Osteoblast (primary cell): Measurements from ENCODE around the gene CHN2. TPM values are rescaled to one million over a fixed set of nuclear protein-coding genes. Genes with fewer than 3 reads are reported as not detected.
"Not testable (repeated sequence)": the region's sequence is repeated elsewhere in the genome, so short reads cannot be mapped to it uniquely, and the experiment has no call there.

Experiments
- DNase-seq: peaks from one replicate; pipeline ENCODE4 v3.0.0; 2011; ENCODE audit warnings: low spot score, mixed read lengths; ENCODE audit not compliant: insufficient read length; ENCODE audit errors: missing footprints
- H2AFZ ChIP-seq: 2 replicates; pipeline ENCODE4 v1.6.0; 2011; ENCODE audit warnings: mild to moderate bottlenecking, low read length
- H3K27ac ChIP-seq: 2 replicates; pipeline ENCODE4 v1.5.1; 2011; ENCODE audit warnings: mild to moderate bottlenecking, low read depth, low read length, moderate library complexity
- H3K27me3 ChIP-seq: 2 replicates; pipeline ENCODE4 v1.6.0; 2012; ENCODE audit warnings: mild to moderate bottlenecking, control low read depth, inconsistent platforms, low read length, moderate library complexity; ENCODE audit not compliant: insufficient read depth
- H3K36me3 ChIP-seq: 2 replicates; pipeline ENCODE4 v1.5.1; 2011; ENCODE audit warnings: mild to moderate bottlenecking, low read length, control low read depth, moderate library complexity; ENCODE audit not compliant: insufficient read depth
- H3K4me1 ChIP-seq: 2 replicates; pipeline ENCODE4 v1.5.1; 2011; ENCODE audit warnings: mild to moderate bottlenecking, low read length, control low read depth, moderate library complexity; ENCODE audit not compliant: insufficient read depth
- H3K4me2 ChIP-seq: 2 replicates; pipeline ENCODE4 v1.6.0; 2011; ENCODE audit warnings: mild to moderate bottlenecking, low read length; ENCODE audit not compliant: insufficient read depth
- H3K4me3 ChIP-seq: fragments of 200-600 bp; sonication (generic); 3 replicates; pipeline ENCODE4 v1.5.1; 2012; ENCODE audit warnings: mild to moderate bottlenecking, low read length, inconsistent platforms; ENCODE audit not compliant: insufficient read depth
- H3K79me2 ChIP-seq: 2 replicates; pipeline ENCODE4 v1.6.0; 2012; ENCODE audit warnings: mild to moderate bottlenecking, low read length, control low read depth, inconsistent platforms; ENCODE audit not compliant: insufficient read depth
- H3K9me3 ChIP-seq: 2 replicates; pipeline ENCODE4 v1.5.1; 2011; ENCODE audit warnings: low read depth, low read length, control low read depth
- H4K20me1 ChIP-seq: 2 replicates; pipeline ENCODE4 v1.6.0; 2012; ENCODE audit warnings: mild to moderate bottlenecking, low read length, control low read depth; ENCODE audit not compliant: insufficient read depth
- CTCF ChIP-seq: IDR thresholded peaks from 2 replicates; pipeline ENCODE4 v1.5.1; 2011; ENCODE audit warnings: mild to moderate bottlenecking, low read depth, low read length, moderate library complexity; ENCODE audit errors: extremely low read depth
- total RNA-seq: library from RNA; depleted of rRNA; stranded (reverse); fragments of >200 nt; gene quantifications from 2 replicates; pipeline ENCODE4 v1.2.3, GENCODE V29; 2012

The CHN2 gene
- total RNA-seq, 1 donor: under 0.01 TPM

DNA sequence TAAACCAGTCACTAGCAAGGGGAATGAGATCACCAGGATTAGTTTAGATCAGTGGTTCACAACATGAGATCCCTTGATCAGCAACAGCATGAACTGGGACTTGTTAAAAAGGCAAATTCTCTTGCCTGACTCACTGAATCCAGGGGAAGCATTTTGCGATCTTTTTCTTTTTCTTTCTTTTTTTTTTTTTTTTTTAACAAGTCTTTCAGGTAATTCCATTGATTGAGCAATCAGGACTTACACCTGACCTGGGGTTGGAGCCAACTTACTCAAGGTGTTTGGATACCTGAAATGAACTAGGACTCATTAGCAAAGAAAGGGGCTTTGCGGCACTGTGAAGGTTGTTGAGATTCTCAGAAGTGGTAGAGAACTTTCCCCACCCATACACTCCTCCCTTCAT is 321.9 kb downstream of the CHN2 start:
- Histone ChIP-seq H3K27me3 (no peaks in the 10 kb centered on the region), H4K20me1 (no peaks in the 10 kb centered on the region)
- no peak for TF ChIP-seq CTCF

GRCh38 chr7:29518616-29519015 is 324.0 kb downstream of the CHN2 start:
- Histone ChIP-seq H3K4me1 (no peaks in the 10 kb centered on the region), H3K4me2 (no peak overlapping the region), H3K27ac (no peak overlapping the region), H3K36me3 (no peaks in the 10 kb centered on the region), H3K79me2 (no peaks in the 10 kb centered on the region), H2AFZ (no peak overlapping the region), H3K9me3 (no peaks in the 10 kb centered on the region), H4K20me1 (no peaks in the 10 kb centered on the region), H3K27me3 (no peaks in the 10 kb centered on the region), H3K4me3 (no peak overlapping the region)
- no peak for TF ChIP-seq CTCF
- no peak for DNase-seq

More for the DNA sequence above, 321.9 kb downstream of the CHN2 start:
- no peak for DNase-seq
- H3K4me2 ChIP-seq: no peak overlapping the region
- no peak overlapping the region for H3K27ac ChIP-seq
- no peaks in the 10 kb centered on the region for H3K9me3 ChIP-seq
- no peaks in the 10 kb centered on the region for H3K36me3 ChIP-seq
- no peaks in the 10 kb centered on the region for H3K79me2 ChIP-seq
- H3K4me1 ChIP-seq: no peaks in the 10 kb centered on the region
- H3K4me3 ChIP-seq: no peak overlapping the region
- H2AFZ ChIP-seq: no peak overlapping the region

DNA sequence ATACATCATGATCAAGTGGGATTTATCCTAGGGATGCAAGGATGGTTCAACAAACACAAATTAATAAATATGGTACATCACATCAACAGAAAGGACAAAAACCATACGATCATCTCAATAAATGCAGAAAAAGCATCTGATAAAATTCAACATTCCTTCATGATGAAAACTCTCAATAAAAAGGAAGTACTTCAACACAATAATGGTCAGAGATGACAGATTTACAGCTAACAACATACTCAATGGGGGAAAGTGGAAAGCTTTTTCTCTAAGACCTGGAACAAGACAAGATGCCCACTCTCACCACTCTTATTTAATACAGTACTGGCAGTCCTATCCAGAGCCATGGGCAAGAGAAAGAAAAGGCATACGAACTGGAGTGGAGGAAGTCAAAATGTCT is 329.2 kb downstream of the CHN2 start:
- H3K4me3 ChIP-seq: no peak overlapping the region
- no peaks in the 10 kb centered on the region for H3K9me3 ChIP-seq
- H3K4me2 ChIP-seq: no peak overlapping the region
- no peak for TF ChIP-seq CTCF
- no peaks in the 10 kb centered on the region for H3K4me1 ChIP-seq
- DNase-seq: no peak
- no peaks in the 10 kb centered on the region for H3K36me3 ChIP-seq
- no peaks in the 10 kb centered on the region for H4K20me1 ChIP-seq
- no peak overlapping the region for H2AFZ ChIP-seq
- no peak overlapping the region for H3K27ac ChIP-seq
- no peaks in the 10 kb centered on the region for H3K27me3 ChIP-seq
- no peaks in the 10 kb centered on the region for H3K79me2 ChIP-seq

- no peak for DNase-seq
- H3K4me2 ChIP-seq: no peak overlapping the region
These were observed 333.0 kb downstream of the CHN2 start for GRCh38 chr7:29527505-29528108.

DNA sequence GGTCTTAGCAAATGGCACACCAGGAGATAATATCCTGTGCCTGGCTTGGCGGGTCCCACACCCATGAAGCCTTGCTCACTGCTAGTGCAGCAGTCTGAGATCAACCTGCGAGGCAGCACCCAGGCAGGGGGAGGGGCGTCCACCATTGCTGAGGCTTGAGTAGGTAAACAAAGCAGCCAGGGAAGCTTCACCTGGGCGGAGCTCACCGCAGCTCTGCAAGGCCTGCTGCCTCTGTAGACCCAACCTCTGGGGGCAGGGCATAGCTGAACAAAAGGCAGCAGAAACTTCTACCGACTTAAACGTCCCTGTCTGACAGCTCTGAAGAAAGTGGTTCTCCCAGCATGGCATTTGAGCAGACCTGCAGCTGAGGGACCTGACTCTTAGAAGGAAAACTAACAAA is 334.0 kb downstream of the CHN2 start:
- H3K4me3 ChIP-seq, H3K27me3 ChIP-seq, H3K4me1 ChIP-seq, H2AFZ ChIP-seq, H3K79me2 ChIP-seq, H3K36me3 ChIP-seq, H3K27ac ChIP-seq, H4K20me1 ChIP-seq, H3K9me3 ChIP-seq, DNase-seq, H3K4me2 ChIP-seq: not testable (repeated sequence)

More at GRCh38 chr7:29527505-29528108, 333.0 kb downstream of the CHN2 start:
- no peaks in the 10 kb centered on the region for H3K79me2 ChIP-seq
- H3K9me3 ChIP-seq: no peaks in the 10 kb centered on the region
- H3K4me1 ChIP-seq: no peaks in the 10 kb centered on the region
- no peaks in the 10 kb centered on the region for H3K27me3 ChIP-seq
- no peak for TF ChIP-seq CTCF
- no peak overlapping the region for H2AFZ ChIP-seq
- H3K27ac ChIP-seq: no peak overlapping the region
- no peaks in the 10 kb centered on the region for H3K36me3 ChIP-seq
- no peaks in the 10 kb centered on the region for H4K20me1 ChIP-seq
- H3K4me3 ChIP-seq: no peak overlapping the region
